PC-9 (cell line): Measurements from ENCODE around the gene FAM193A. TPM values are rescaled to one million over a fixed set of nuclear protein-coding genes. Genes with fewer than 3 reads are reported as not detected.
"Not testable (repeated sequence)": the region's sequence is repeated elsewhere in the genome, so short reads cannot be mapped to it uniquely, and the experiment has no call there.

Source experiments
- BruUV-seq: library from RNA; stranded (reverse); fragments of 400-500 nt; replicated peaks from 2 replicates; lab custom pipeline; 2021; lab: Mats Ljungman, UMichigan
- CTCF ChIA-PET: fragments of 300-600 bp; sonication (Branson Sonifier 250); formaldehyde crosslinking; loops from one replicate; lab custom pipeline; 2022; ENCODE audit warnings: antibody characterized with exemption; lab: Charles Lee
- POLR2A ChIA-PET: fragments of 300-600 bp; sonication (Branson Sonifier 250); formaldehyde crosslinking; loops from one replicate; lab custom pipeline; 2022; ENCODE audit warnings: antibody characterized with exemption; ENCODE audit not compliant: unreplicated experiment; lab: Charles Lee
- DNase-seq, 2 experiments: peaks; one replicate each; pipeline versions ENCODE4 v3.0.0 to v3.0.0-alpha.2; 2015 to 2022; ENCODE audit warnings: mixed read lengths in 1 of 2
- H2AFZ ChIP-seq: fragments of 200-600 bp; sonication (generic); 2 replicates; pipeline ENCODE4 v1.8.1; 2017; ENCODE audit warnings: antibody characterized with exemption
- H3F3A ChIP-seq: fragments of 200-600 bp; sonication (generic); 2 replicates; pipeline ENCODE4 v1.8.1; 2017; ENCODE audit warnings: antibody characterized with exemption, mild to moderate bottlenecking, low read depth; ENCODE audit not compliant: insufficient read depth
- H3K27ac ChIP-seq: fragments of 200-600 bp; sonication (generic); 2 replicates; pipeline ENCODE4 v1.6.1; 2016; ENCODE audit warnings: mixed run types
- H3K27me3 ChIP-seq: fragments of 200-600 bp; sonication (generic); 2 replicates; pipeline ENCODE4 v1.6.1; 2016; ENCODE audit warnings: low read depth, mixed run types; ENCODE audit not compliant: insufficient read depth
- H3K36me3 ChIP-seq: fragments of 200-600 bp; sonication (generic); 2 replicates; pipeline ENCODE4 v1.6.1; 2016; ENCODE audit warnings: low read depth, mixed run types
- H3K4me1 ChIP-seq: fragments of 200-600 bp; sonication (generic); replicated peaks from 2 replicates; pipeline ENCODE4 v1.6.1; 2016; ENCODE audit warnings: mixed run types; ENCODE audit not compliant: insufficient read depth
- H3K4me2 ChIP-seq: fragments of 200-600 bp; sonication (generic); 2 replicates; pipeline ENCODE4 v1.6.1; 2017; ENCODE audit warnings: mixed run types
- H3K4me3 ChIP-seq: fragments of 200-600 bp; sonication (generic); 2 replicates; pipeline ENCODE4 v1.6.1; 2016; ENCODE audit warnings: mixed run types
- H3K79me2 ChIP-seq: fragments of 200-600 bp; sonication (generic); 2 replicates; pipeline ENCODE4 v1.6.1; 2017; ENCODE audit warnings: low read depth, mixed run types
- H3K9me2 ChIP-seq: fragments of 200-600 bp; sonication (generic); 2 replicates; pipeline ENCODE4 v1.8.1; 2017; ENCODE audit warnings: mild to moderate bottlenecking; ENCODE audit not compliant: insufficient read depth
- H3K9me3 ChIP-seq: fragments of 200-600 bp; sonication (generic); 2 replicates; pipeline ENCODE4 v1.8.1; 2016; ENCODE audit warnings: low read depth; ENCODE audit not compliant: insufficient read depth
- H4K20me1 ChIP-seq: fragments of 200-600 bp; sonication (generic); 2 replicates; pipeline ENCODE4 v1.8.1; 2017; ENCODE audit not compliant: insufficient read depth
- CTCF ChIP-seq: fragments of 200-600 bp; sonication (generic); conservative IDR thresholded peaks from 2 replicates; pipeline ENCODE4 v1.6.1; 2017; ENCODE audit warnings: mixed run types, antibody characterized with exemption, mild to moderate bottlenecking, moderate library complexity
- EZH2 ChIP-seq: fragments of 200-600 bp; sonication (generic); IDR thresholded peaks from 2 replicates; pipeline ENCODE4 v1.8.0; 2017; ENCODE audit warnings: antibody characterized with exemption, low read depth
- intact Hi-C: fragments of 100-400 bp; cut with micrococcal nuclease; formaldehyde crosslinking; loops from one replicate; pipeline ENCODE4 v1.10.0; 2022; ENCODE audit not compliant: unreplicated experiment
- total RNA-seq: library from RNA; stranded (reverse); gene quantifications from 2 replicates; pipeline ENCODE4 v1.2.3, GENCODE V29; 2021

The FAM193A gene
- total RNA-seq, 1 experiment from 2014 or later, result 23.4 TPM

- Histone ChIP-seq H3K9me3 (no peaks in the 10 kb centered on the region), H2AFZ (no peak overlapping the region), H3K9me2 (no peaks in the 10 kb centered on the region), H3F3A (no peaks in the 10 kb centered on the region), H3K27ac (no peak overlapping the region), H3K79me2 (peaks cover 17% of the 10 kb centered on the region; the same call in 1 of the 2 replicates), H3K4me1 (no peaks in the 10 kb centered on the region), H4K20me1 (peaks cover 23% of the 10 kb centered on the region), H3K27me3 (no peaks in the 10 kb centered on the region), H3K4me2 (no peak overlapping the region), H3K4me3 (no peak overlapping the region), H3K36me3 (no peaks in the 10 kb centered on the region)
- intact Hi-C loops, result no loop called here
- no peak for TF ChIP-seq CTCF
- TF ChIP-seq EZH2, result no peak
- CTCF ChIA-PET, result no interaction called here
- no TSS peak for BruUV-seq
- POLR2A ChIA-PET, result no interaction called here
- DNase-seq, result no peak
Measured at GRCh38 chr4:2617955-2618354, 81.5 kb downstream of the FAM193A start.

DNA sequence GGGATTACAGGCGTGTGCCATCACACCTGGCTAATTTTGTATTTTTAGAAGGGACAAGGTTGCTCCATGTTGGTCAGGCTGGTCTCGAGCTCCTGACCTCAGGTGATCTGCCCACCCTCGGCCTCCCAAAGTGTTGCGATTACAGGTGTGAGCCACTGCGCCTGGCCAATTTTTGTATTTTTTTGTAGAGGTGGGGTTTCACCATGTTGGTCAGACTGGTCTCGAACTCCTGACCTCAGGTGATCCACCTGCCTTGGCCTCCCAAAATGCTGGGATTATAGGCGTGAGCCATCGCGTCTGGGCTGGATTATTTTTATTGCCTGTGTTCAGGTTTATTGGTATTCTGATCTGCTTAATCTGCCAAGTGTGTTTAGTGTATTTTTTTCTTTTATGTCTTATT is 82.3 kb downstream of the FAM193A start:
- CTCF ChIA-PET, H2AFZ ChIP-seq: not testable (repeated sequence)

DNA sequence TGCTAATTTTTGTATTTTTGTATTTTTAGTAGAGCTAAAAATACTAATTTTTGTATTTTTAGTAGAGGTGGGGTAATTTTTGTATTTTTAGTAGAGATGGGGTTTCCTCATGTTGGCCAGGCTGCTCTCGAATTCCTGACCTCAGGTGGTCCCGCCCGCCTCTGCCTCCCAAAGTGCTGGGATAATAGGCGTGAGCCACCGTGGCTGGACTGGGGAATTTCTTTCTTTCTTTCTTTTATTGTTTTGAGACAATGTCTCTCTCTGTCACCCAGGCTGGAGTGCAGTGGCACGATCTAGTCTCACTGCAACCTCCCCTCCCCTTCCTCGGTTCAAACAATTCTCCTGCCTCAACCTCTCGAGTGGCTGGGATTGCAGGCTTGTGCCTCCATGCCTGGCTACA is 83.0 kb downstream of the FAM193A start:
- Histone ChIP-seq H3K27me3 (no peaks in the 10 kb centered on the region), H3F3A (no peaks in the 10 kb centered on the region), H3K9me3 (no peaks in the 10 kb centered on the region), H3K27ac (no peak overlapping the region), H3K4me2 (no peak overlapping the region), H4K20me1 (peaks cover 20% of the 10 kb centered on the region), H3K79me2 (peaks cover 17% of the 10 kb centered on the region; the same call in 1 of the 2 replicates), H3K36me3 (no peaks in the 10 kb centered on the region), H3K4me3 (no peak overlapping the region), H3K9me2 (no peaks in the 10 kb centered on the region), H3K4me1 (no peaks in the 10 kb centered on the region), H2AFZ (no peak overlapping the region)
- ChIA-PET POLR2A (no interaction called here), CTCF (no interaction called here)
- no peak for DNase-seq
- no peak for TF ChIP-seq CTCF
- TF ChIP-seq EZH2, result no peak
- BruUV-seq, result no TSS peak
- intact Hi-C loops, result no loop called here

More for the DNA sequence above, 82.3 kb downstream of the FAM193A start:
- H3K4me1 ChIP-seq, H3K27ac ChIP-seq, H3K27me3 ChIP-seq, H3F3A ChIP-seq, H3K9me3 ChIP-seq, BruUV-seq, intact Hi-C loops, H3K9me2 ChIP-seq, DNase-seq, H3K4me3 ChIP-seq, H3K4me2 ChIP-seq, POLR2A ChIA-PET, H3K36me3 ChIP-seq: not testable (repeated sequence)
- peaks cover 17% of the 10 kb centered on the region; the same call in 1 of the 2 replicates for H3K79me2 ChIP-seq
- H4K20me1 ChIP-seq, result peaks cover 23% of the 10 kb centered on the region

GRCh38 chr4:2621419-2621818 is 85.0 kb downstream of the FAM193A start:
- Histone ChIP-seq H3F3A (no peaks in the 10 kb centered on the region), H2AFZ (no peak overlapping the region), H3K9me2 (no peaks in the 10 kb centered on the region), H3K4me2 (no peak overlapping the region), H3K36me3 (no peaks in the 10 kb centered on the region), H3K9me3 (no peaks in the 10 kb centered on the region), H4K20me1 (peaks cover 17% of the 10 kb centered on the region; the same call in 1 of the 2 replicates), H3K4me1 (no peaks in the 10 kb centered on the region), H3K27me3 (no peaks in the 10 kb centered on the region), H3K4me3 (no peak overlapping the region), H3K27ac (no peak overlapping the region), H3K79me2 (peaks cover 17% of the 10 kb centered on the region; the same call in 1 of the 2 replicates)
- POLR2A ChIA-PET, result no interaction called here
- intact Hi-C loops, result no loop called here
- CTCF ChIA-PET, result no interaction called here
- no peak for DNase-seq
- TF ChIP-seq CTCF, result no peak
- TF ChIP-seq EZH2, result no peak
- no TSS peak for BruUV-seq
